Stimulated activated CD8-positive, alpha-beta memory T cell treated with anti-CD3 and anti-CD28 coated beads, Interleukin-15, amount 100 ng/mL, for 1 hour (primary cell): Measurements from ENCODE around the gene ZNF35.
A peak's percentile ranks its signal among the peaks of the same experiment; 100 is the strongest.
"Not testable (repeated sequence)": the region's sequence is repeated elsewhere in the genome, so short reads cannot be mapped to it uniquely, and the experiment has no call there.

Source experiments
- DNase-seq: peaks from one replicate; pipeline ENCODE4 v3.0.0-alpha.2; 2020; ENCODE audit warnings: low read depth

The ZNF35 gene

GRCh38 chr3:44648564-44649229, at the start of gene ZNF35:
TSS of gene ZNF35 (plus strand) at chr3:44648732. CDS start at chr3:44651068, 2,336 bp downstream.
- DNase-seq, result no peak

- no peak for DNase-seq
These were observed 46.8 kb upstream of the ZNF35 start for GRCh38 chr3:44601749-44602148.

GRCh38 chr3:44612678-44613077, 35.9 kb upstream of the ZNF35 start:
- no peak for DNase-seq

- DNase-seq, result peak; percentile 18
These were observed 23.6 kb upstream of the ZNF35 start, which contains the start of gene ZNF197 for GRCh38 chr3:44624749-44625480. TSS of gene ZNF197 (plus strand) at chr3:44625036. CDS start at chr3:44629155, 4,119 bp downstream.

- DNase-seq, result no peak
These were observed 19.8 kb upstream of the ZNF35 start for GRCh38 chr3:44628716-44629115.

- DNase-seq, result no peak
These were observed 16.3 kb upstream of the ZNF35 start for GRCh38 chr3:44632193-44632592.

GRCh38 chr3:44642337-44642736, 6.2 kb upstream of the ZNF35 start:
- DNase-seq, result no peak

GRCh38 chr3:44643024-44643423, 5.5 kb upstream of the ZNF35 start:
- no peak for DNase-seq

- no peak for DNase-seq
These were observed 761 bp upstream of the ZNF35 start for GRCh38 chr3:44647771-44648170.

GRCh38 chr3:44649709-44650108, 1.2 kb downstream of the ZNF35 start:
- DNase-seq, result no peak

- no peak for DNase-seq
These were observed 5.5 kb downstream of the ZNF35 start for GRCh38 chr3:44654039-44654438.

- no peak for DNase-seq
These were observed 10.5 kb downstream of the ZNF35 start for GRCh38 chr3:44659015-44659414.

GRCh38 chr3:44659434-44659833, 10.9 kb downstream of the ZNF35 start:
- DNase-seq, result no peak

GRCh38 chr3:44661189-44661588, 12.7 kb downstream of the ZNF35 start:
- no peak for DNase-seq

GRCh38 chr3:44665173-44665572, 16.6 kb downstream of the ZNF35 start:
- DNase-seq, result no peak

- no peak for DNase-seq
These were observed 17.8 kb downstream of the ZNF35 start for GRCh38 chr3:44666346-44666745.

GRCh38 chr3:44669760-44670159, 21.2 kb downstream of the ZNF35 start:
- DNase-seq, result no peak

GRCh38 chr3:44673466-44673865, 24.9 kb downstream of the ZNF35 start:
- not testable (repeated sequence) for DNase-seq

GRCh38 chr3:44674211-44674610, 25.7 kb downstream of the ZNF35 start:
- no peak for DNase-seq

- no peak for DNase-seq
These were observed 30.1 kb downstream of the ZNF35 start for GRCh38 chr3:44678480-44679116.

- DNase-seq, result no peak
These were observed 32.5 kb downstream of the ZNF35 start for GRCh38 chr3:44680921-44681455.

GRCh38 chr3:44682182-44682896, 33.8 kb downstream of the ZNF35 start:
- no peak for DNase-seq
